GM18868 (cell line): Measurements from ENCODE around the gene RYR3.

Experiments used
- ATAC-seq: cut with Tn5 transposase; IDR thresholded peaks from one replicate; pipeline ENCODE4 v1.9.1; 2021; ENCODE audit warnings: mild to moderate bottlenecking, moderate library complexity; ENCODE audit not compliant: unreplicated experiment

The RYR3 gene

GRCh38 chr15:33317896-33318295 is 7.1 kb downstream of the RYR3 start:
- ATAC-seq: no peak

DNA sequence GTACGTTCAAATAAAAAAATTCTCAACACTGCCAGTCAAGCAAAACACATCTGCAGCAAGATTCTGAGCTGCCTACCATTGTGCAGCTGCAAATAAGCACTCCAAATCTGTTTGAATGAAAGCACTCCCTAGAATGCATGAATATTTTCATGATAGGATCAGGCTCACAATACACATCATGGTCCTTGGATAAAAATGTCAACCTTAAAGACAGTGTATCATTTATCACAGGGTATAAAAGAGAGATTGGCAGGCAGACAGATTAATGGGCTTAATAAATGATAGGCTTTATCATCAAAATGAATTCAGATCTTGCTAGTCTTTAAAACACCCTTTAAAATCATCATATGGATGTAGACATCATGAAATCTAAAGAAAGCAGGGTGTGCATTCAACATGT is 9.2 kb downstream of the RYR3 start:
- no peak for ATAC-seq

GRCh38 chr15:33322091-33322490 is 11.3 kb downstream of the RYR3 start:
- ATAC-seq: no peak

- no peak for ATAC-seq
These were observed 13.8 kb downstream of the RYR3 start for GRCh38 chr15:33324609-33325008.

DNA sequence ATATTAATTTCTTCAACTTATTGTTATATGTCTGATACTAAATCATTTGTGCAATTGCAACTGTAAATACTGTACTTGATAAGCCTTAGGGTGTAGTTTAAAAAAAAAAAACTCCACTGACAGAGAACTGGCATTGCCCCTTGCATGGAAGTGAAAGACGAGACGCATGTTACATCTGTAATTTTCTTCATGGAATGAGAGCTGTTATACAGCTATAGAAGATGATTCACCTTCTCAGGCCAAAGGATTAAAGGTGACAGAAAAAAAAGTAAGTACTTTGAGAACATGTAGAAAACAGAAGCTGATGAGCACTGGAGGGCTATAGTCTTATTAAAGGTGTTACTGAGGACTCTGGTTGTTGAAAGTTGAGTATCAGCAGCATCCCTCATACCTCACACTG is 16.1 kb downstream of the RYR3 start:
- ATAC-seq: no peak

GRCh38 chr15:33328106-33328505 is 17.3 kb downstream of the RYR3 start:
- ATAC-seq: no peak

DNA sequence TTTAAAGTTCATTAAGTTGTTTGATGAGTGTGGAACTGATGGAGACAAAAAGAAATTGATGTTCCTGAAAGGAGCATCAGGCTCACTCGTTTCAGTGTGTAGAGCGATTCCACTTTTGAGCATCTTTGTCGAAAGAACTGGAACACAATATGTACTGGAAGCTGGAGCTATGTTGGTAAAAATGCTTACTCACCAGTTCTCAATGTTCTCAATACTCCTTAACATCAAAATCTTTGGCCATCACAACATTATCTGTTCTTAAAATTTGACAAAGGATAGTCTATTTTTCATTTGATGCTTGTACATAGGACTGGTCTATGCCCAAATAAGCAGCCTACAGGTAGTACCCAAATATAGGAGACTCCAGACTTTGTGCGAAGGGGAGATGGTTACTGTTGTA is 18.7 kb downstream of the RYR3 start:
- no peak for ATAC-seq

DNA sequence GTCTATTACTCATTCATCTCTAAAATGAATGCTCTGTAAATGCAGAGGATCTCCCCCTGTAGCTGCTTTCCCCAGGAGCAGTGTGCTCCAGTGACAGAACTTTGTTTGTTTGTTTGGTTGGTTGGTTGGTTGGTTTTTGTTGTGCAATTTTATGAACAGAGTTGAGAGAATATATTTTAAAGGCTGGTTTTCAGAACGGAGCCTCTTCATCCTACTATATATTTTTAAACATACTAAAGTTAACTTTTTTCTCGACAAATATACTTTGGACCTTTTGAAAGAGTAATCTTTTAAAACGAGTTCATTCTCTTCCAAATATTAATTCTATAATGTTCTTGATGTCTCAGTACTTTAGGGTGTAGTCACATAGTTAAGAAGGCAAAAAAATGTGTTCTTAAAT is 20.2 kb downstream of the RYR3 start:
- ATAC-seq: no peak

DNA sequence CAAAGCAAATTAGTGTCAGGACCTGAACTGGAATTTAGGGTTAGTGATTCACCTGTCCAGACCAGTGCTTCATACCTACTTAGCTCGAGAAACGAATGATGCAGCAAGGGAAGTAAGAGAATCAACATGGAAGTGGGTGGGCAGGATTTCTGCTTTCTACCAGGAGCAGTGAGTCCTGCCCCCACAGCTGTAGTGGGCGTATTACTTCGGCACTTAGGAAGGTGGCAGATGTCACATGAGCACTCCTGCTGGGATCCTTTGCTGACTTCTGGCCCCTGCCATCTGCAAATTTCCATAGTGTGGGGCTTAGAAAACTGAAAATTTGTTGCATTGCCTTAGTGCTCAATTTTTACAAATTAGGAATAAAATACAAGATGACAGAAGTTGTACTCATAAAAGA is 31.2 kb downstream of the RYR3 start:
- ATAC-seq: no peak

GRCh38 chr15:33343275-33343674 is 32.5 kb downstream of the RYR3 start:
- ATAC-seq: no peak

- peak; percentile 84 for ATAC-seq
These were observed 33.3 kb downstream of the RYR3 start for GRCh38 chr15:33344111-33344510.

DNA sequence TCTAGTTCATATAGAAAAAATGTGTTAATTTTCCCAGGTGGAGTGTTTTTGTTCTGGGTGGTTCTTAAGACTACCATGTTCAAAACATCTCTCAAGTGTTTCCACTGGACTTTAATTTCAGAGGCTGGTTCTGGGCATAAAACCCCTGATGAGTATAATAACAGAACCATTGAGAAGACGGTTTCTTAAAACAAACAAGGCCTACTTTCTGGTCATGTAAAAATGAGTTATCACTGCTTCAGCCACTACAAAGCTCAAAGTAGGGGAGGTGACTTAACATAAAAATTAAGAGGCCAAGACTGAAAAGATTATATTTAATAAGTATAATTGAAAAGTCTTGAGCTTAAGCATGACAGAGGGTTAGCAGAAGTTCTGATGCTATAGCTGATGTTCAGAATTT is 33.8 kb downstream of the RYR3 start:
- peak; percentile 54 for ATAC-seq

DNA sequence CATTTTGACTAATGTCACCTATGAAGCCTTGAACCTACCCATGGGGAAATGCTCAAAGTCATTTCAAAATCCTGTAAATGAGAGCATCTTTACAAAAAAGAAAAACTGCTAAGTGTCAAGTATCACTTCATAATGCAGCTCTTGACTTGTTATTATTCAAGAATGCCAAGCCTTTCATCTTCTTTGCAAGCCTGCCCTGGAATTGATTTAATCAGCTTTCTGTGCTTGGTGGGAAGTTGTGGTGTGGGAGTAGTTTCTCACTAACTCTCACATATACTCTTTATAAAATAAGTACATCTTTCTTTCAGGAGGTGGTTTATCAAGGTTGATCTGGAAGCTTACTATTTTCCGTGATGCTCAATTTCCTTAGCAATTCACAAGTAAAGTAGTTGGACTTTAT is 43.6 kb downstream of the RYR3 start:
- ATAC-seq: no peak

DNA sequence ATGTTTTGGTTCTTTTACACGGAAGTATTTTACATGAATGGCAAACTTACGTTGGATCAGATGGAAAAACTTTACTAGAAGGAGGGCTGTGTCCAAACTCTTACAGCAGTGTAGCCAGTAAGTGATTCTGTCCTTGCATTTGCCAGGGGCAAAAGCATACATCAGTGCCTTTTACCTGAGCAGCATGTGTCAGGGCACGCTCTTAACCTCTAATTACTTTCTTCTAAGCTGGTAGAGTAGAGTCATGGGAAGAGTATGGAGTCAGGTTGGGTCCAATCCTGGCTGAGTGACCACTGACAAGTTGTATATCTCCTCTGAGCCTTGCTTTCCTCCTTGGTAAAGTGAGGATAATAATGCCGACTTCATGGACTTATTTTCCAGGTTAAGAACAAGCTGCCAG is 47.1 kb downstream of the RYR3 start:
- no peak for ATAC-seq

GRCh38 chr15:33358306-33358705 is 47.5 kb downstream of the RYR3 start:
- no peak for ATAC-seq

DNA sequence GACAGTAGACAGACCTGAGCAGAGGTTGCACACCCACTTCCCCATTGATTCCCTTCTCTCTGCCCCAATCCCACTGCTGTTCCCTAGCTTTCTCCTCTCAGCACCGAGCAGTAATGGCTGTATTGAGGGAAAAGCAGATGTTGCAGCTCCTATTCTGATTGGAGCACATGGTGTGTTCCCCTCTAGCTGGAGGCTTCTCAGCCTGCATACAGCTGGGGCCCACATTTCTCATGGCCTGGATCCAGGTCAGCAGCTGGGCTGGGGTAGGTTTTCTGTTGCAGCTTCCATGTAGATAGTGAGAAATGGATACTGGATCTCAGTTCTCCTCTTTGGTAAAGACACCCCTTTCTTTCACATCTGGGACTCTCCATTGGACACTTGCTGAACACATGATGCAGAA is 50.1 kb downstream of the RYR3 start:
- no peak for ATAC-seq

DNA sequence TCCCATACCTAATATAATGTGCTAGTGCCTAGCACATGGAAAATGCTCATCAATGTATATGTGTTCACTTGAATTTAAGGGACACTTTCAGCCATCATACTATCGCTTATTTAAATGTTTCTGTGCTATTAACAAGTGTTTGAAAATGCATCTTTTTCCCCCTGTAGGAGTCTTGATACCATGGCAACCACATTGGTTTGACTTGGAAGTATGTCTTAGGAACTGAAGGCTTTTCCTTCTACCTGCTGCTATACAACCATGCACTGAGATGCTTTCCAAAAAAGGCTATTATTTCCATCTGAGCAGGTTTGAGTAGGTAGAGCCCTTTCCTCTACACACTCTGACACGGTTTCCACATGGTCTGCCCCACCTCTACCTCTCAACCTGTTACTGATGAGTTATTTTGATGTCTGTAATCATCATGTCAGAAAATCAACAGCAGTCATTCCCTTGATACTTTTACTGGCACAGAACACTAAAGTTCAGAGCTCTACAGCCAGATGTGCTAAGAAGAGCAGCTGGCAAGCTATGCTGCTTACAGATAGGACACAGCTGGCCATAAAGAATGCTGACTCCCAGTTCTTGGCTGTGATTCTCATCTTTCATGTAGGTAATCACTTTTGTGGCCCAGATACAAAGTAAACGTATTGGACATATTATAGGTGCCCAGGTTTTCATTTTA is 59.3 kb downstream of the RYR3 start:
- no peak for ATAC-seq

GRCh38 chr15:33370623-33371020 is 59.9 kb downstream of the RYR3 start:
- ATAC-seq: no peak

GRCh38 chr15:33371159-33371558 is 60.4 kb downstream of the RYR3 start:
- no peak for ATAC-seq

GRCh38 chr15:33374226-33374914 is 63.6 kb downstream of the RYR3 start:
- no peak for ATAC-seq

DNA sequence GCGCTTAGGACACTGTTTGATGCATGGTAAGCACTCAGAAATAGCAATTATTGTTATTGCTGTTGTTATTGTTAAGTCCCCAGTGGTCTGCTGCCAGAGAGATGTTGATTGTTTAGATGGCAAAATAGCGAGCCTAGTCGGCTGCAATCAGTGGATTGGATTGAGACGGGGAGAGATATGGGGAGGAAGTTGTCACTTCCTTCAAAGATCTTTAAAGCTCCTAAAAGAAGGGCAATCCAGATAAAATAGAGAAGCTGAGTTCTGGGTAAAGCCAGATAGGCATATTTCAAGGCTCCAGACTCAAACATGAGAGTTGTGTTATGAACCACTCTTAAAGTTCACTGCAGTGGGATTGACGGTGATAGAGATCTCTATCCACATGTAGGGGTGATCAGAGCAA is 64.5 kb downstream of the RYR3 start:
- ATAC-seq: no peak

- no peak for ATAC-seq
These were observed 66.4 kb downstream of the RYR3 start for GRCh38 chr15:33377204-33377603.
